GM12801 (cell line): ENCODE results near the gene SULT1C2.

ENCODE experiments used
- CTCF ChIP-seq: IDR thresholded peaks from one replicate; pipeline ENCODE4 v1.5.1; 2011; ENCODE audit warnings: control low read depth; ENCODE audit not compliant: insufficient read length; ENCODE audit errors: extremely low read depth

The SULT1C2 gene

GRCh38 chr2:108315444-108315934, 26.8 kb downstream of the SULT1C2 start:
- no peak for TF ChIP-seq CTCF

GRCh38 chr2:108316033-108316432, 27.3 kb downstream of the SULT1C2 start:
- TF ChIP-seq CTCF: no peak

GRCh38 chr2:108316461-108317258, 28.0 kb downstream of the SULT1C2 start:
- TF ChIP-seq CTCF: no peak

- no peak for TF ChIP-seq CTCF
Measured at GRCh38 chr2:108320326-108320922, 31.7 kb downstream of the SULT1C2 start.

- no peak for TF ChIP-seq CTCF
Measured at GRCh38 chr2:108323619-108324018, 34.9 kb downstream of the SULT1C2 start.

- no peak for TF ChIP-seq CTCF
Measured at GRCh38 chr2:108324531-108325255, 36.0 kb downstream of the SULT1C2 start.

GRCh38 chr2:108325756-108326155, 37.1 kb downstream of the SULT1C2 start:
- no peak for TF ChIP-seq CTCF
